Measurements from ENCODE around the gene MRPL40.
"Not testable (repeated sequence)": the region's sequence is repeated elsewhere in the genome, so short reads cannot be mapped to it uniquely, and the experiment has no call there.

Gene MRPL40

DNA sequence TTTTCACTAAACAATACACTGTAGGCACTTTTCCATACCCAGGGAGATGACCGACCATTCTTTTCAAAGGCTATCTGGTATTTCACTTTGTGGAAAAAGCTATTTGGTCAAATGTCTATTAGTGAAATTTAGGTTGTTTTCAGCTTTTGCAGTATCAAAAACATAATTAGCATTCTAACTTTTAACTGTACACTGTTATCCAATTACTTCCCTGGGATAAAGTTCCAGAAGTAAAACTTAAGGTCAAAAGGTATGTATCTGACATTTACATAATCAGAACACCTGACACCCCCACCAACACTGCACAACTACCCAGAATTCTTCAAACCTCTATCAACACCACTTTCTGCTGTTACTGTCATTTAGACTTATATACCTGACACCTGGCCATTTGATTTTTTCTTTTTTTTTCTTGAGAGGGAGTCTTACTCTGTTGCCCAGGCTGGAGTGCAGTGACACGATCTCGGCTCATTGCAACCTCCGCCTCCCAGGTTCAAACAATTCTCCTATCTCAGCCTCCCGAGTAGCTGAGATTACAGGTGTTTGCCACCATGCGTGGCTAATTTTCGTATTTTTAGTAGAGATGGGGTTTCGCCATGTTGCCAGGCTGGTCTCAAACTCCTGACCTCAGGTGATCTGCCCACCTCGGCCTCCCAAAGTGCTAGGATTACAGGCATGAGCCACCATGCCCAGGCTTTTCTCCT, 13.1 kb downstream of the MRPL40 start:
- not testable (repeated sequence) for H3K27me3 Mint-ChIP-seq; H3K36me3 Mint-ChIP-seq; H3K9me3 Mint-ChIP-seq (ENCODE audit: low read depth)
- peak overlapping the region; percentile 70 for H3K4me3 Mint-ChIP-seq
- H3K27ac Mint-ChIP-seq: peak overlapping the region; percentile 46
- H3K4me1 Mint-ChIP-seq (ENCODE audit: low read depth): peaks cover 37% of the 10 kb centered on the region

DNA sequence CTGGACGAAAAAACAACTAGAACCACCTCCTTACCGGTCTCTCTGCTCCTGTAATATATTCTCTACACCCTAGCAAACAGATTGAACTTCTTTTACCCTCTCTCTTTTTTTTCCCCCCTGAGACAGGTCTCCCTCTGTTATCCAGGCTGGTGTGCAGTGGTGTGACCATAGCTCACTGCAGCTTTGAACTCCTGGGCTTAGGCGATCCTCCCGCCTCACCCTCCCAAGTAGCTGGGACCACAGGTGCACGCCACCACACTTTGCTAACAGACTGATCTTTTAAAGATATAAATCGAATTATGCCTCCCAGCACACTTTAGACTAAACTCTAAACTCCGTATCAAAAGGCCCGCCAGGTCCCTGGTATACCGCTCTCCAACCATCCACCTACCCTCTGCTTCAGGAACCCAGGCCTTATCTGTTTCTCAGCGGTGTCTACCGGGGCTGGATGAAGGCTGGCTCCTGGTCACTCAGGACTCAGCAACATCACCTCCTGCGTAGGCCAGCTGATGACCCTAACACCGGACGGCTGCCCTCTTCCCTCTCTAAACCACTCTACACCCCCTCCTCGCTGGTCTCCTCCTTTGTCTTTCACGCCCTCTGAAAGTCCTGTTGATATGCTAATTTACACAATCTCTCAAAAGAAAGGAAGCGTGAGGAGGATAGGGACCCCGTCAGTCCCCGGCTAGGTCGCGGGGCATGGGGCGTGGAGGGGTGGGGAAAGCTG, 14.4 kb downstream of the MRPL40 start:
- Mint-ChIP-seq H3K9me3 (ENCODE audit: low read depth) (no peaks in the 10 kb centered on the region), H3K4me1 (ENCODE audit: low read depth) (peaks cover 37% of the 10 kb centered on the region), H3K27me3 (no peaks in the 10 kb centered on the region)

DNA sequence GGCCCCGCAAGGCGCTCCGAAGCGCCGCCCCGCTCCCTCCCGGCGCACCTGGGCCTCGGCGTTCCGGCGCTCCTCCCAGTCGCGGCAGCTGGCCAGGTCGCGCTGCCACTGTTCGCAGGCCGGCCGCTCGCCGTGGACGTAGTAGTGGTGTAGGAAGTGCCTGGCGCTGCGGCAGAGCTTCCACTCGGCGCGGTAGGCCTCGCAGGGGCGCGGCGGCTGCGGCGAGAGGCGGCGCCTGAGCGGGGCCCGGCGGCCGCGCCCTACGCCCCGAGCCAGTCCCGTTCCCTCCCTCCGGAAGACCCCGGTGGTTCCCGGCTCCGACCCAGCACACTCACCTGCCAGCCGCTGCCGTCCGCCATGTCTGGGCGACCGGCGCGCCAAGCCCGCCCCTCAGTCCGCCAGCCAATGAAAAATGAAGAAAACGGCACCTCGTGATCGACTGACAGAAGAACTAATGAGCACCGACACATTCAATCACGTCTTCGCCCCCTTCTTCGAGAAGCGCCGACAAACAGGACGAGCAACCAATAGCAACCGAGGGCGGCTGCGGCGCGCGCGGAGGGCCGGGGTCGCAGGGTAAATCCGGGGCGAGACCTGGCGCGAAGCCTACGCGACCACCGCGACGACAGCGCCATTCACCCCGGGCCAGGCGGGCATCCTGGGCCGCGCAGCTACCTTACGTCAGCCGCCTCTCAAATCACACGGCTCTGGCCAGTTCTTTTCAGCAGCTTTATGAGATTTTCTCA, 15.2 kb downstream of the MRPL40 start, which contains the start of gene C22orf39:
Gene C22orf39 (minus strand): TSS at position 382 of the 746 bp plus-strand sequence. CDS start 23 bp downstream, at position 359.
- H3K27ac Mint-ChIP-seq: peak within 1 kb of the TSS; percentile 96
- no peaks in the 10 kb centered on the region for H3K36me3 Mint-ChIP-seq
- no peaks in the 10 kb centered on the region for H3K27me3 Mint-ChIP-seq
- peaks cover 37% of the 10 kb centered on the region for H3K4me1 Mint-ChIP-seq (ENCODE audit: low read depth)
- H3K9me3 Mint-ChIP-seq (ENCODE audit: low read depth): no peaks in the 10 kb centered on the region
- peak within 1 kb of the TSS; percentile 99 for H3K4me3 Mint-ChIP-seq

More for the DNA sequence above, 14.4 kb downstream of the MRPL40 start:
- Mint-ChIP-seq H3K36me3 (no peaks in the 10 kb centered on the region), H3K4me3 (peak overlapping the region; percentile 99), H3K27ac (peak overlapping the region; percentile 90)

DNA sequence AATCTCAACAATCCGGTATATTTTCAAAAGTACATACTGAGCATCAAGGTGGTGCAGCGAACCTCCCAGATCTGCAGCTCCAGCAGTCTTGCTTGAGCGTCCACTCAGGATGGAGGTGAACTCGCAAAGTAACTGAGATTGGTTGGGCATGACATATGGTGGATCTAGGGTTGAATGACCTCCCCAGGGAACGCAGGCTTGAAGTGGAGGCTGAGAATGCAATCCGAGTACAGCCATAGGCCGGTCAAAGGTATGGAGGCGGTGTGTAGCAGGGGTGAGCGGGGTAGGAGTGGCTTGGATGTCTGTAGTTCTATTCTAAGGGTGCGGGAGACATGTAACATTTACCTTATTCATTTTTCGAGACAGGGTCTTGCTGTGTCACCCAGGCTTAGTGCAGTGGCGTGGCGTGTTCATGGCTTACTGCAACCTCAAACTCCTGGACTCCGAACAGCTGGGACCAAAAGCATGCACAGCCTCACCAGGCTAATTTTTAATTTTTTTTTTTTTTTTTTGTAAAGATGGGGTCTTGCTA, 15.8 kb downstream of the MRPL40 start:
- Mint-ChIP-seq H3K36me3 (peaks cover 4% of the 10 kb centered on the region), H3K27ac (peak overlapping the region; percentile 96), H3K9me3 (ENCODE audit: low read depth) (no peaks in the 10 kb centered on the region), H3K27me3 (no peaks in the 10 kb centered on the region), H3K4me3 (peak overlapping the region; percentile 99), H3K4me1 (ENCODE audit: low read depth) (peaks cover 36% of the 10 kb centered on the region)

DNA sequence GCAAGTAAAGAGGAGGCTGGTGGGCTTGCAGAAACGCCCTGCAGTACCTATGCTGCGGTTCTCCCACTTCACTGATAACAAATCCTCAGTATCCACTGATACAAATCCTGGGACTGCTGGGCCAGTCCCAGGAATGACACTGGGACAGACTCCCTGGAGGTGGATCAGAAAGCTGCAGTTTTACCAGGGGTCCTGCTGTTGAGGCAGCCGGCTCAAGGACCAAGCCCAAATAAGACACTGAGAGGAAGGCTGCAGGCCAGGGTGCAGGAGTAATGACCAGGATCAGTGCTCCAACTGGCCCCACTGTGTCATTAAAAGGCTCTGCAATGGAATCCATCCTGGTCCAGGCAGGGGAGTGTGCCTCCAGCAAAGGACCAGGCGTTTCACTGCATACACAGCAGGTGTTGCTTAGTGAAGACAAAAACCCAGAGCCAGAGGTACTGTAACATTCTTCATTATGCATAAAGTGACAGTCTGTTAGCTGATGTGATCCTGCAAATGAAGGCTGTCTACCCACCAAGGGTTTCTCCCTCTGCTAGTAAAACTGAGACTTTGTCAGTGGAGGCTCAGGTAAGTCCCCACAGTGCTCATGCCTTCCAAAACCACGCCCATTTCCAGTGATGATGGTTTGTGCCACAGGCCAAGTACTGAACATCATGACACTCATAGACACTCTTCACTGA, 16.5 kb downstream of the MRPL40 start:
- Mint-ChIP-seq H3K27ac (no peak overlapping the region), H3K4me1 (ENCODE audit: low read depth) (peaks cover 36% of the 10 kb centered on the region), H3K36me3 (peaks cover 4% of the 10 kb centered on the region)

DNA sequence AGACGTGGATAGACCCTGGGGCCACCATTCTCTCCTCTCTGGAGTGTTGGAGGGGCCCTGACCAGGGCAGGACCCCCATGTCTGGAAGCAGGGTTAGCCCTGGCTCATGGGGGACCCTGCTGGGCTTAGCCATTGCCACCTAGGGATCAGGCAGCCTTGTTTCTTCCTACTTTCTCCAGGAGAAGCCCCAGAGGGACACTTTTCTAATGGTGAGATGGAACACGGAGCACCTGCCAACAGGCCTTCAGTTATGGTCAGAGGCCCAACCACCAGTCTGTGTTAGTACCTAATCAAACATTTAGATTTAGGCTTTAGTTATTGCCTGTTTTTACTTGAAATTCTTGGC, 17.1 kb downstream of the MRPL40 start:
- Mint-ChIP-seq H3K4me1 (ENCODE audit: low read depth) (peaks cover 37% of the 10 kb centered on the region), H3K4me3 (no peak overlapping the region), H3K36me3 (peaks cover 5% of the 10 kb centered on the region), H3K27ac (peak overlapping the region; percentile 34), H3K27me3 (no peaks in the 10 kb centered on the region), H3K9me3 (ENCODE audit: low read depth) (no peaks in the 10 kb centered on the region)

More for the DNA sequence above, 16.5 kb downstream of the MRPL40 start:
- H3K4me3 Mint-ChIP-seq: peak overlapping the region; percentile 99
- H3K27me3 Mint-ChIP-seq: no peaks in the 10 kb centered on the region
- H3K9me3 Mint-ChIP-seq (ENCODE audit: low read depth): no peaks in the 10 kb centered on the region

DNA sequence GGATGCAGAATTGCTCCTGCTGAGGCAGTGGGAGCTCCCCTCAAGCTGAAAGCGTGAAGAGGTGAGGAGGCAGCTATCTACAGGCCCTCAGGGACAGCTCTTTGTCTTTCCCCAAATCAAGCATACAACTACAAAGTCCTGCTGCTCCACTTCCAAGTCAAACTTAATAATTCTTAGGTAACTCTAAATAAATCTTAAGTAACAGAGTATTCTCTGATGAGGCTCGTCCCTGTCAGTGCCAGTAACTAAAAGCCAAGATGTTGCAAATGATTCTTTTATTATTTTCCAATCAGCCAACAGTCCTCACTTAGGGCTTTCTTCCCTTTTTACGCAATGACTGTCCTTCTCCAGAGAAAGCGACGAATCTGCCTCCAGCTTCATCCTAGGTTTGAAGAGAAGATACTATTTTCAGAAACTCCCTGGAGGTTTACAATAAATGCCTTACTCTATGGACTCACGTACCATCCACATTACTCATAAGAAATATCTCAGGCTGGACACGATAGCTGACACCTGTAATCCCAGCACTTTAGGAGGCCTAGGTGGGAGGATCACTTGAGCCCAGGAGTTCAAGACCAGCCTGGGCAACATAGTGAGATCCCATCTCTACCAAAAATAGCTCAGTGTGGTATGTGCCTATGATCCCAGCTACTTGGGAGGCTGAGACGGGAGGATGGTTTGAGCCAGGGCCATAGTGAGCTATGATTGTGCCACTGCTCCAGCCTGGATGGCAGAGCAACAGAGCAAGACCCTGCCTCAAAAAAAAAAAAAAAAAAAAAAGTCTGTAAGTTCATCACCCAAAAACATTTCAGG, 18.2 kb downstream of the MRPL40 start:
- Mint-ChIP-seq H3K27ac (no peak overlapping the region), H3K4me3 (no peak overlapping the region)

DNA sequence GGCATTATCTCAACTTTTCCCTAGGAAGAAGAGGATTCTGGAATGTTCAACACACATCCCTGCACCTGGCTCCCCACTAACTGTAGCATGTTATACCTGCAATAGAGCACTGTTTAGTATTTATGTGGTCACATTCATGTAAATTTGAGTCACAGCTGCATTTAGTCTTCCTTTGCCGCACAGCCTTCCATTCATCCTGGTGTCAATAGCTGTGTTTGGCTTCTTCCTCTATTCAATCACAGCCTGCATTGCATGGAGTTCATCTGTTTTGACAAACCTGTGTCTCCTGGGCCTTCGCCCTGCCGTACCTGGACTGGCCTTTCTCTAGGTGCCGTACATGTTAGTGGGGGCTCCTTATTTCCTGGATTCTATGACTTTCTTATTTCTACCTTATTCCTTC, 19.2 kb downstream of the MRPL40 start:
- Mint-ChIP-seq H3K27ac (no peak overlapping the region), H3K4me3 (no peak overlapping the region), H3K27me3 (no peaks in the 10 kb centered on the region), H3K4me1 (ENCODE audit: low read depth) (peaks cover 23% of the 10 kb centered on the region), H3K36me3 (peaks cover 12% of the 10 kb centered on the region), H3K9me3 (ENCODE audit: low read depth) (no peaks in the 10 kb centered on the region)

More for the DNA sequence above, 18.2 kb downstream of the MRPL40 start:
- H3K27me3 Mint-ChIP-seq: no peaks in the 10 kb centered on the region
- H3K36me3 Mint-ChIP-seq: peaks cover 9% of the 10 kb centered on the region
- H3K4me1 Mint-ChIP-seq (ENCODE audit: low read depth): peaks cover 29% of the 10 kb centered on the region
- no peaks in the 10 kb centered on the region for H3K9me3 Mint-ChIP-seq (ENCODE audit: low read depth)

DNA sequence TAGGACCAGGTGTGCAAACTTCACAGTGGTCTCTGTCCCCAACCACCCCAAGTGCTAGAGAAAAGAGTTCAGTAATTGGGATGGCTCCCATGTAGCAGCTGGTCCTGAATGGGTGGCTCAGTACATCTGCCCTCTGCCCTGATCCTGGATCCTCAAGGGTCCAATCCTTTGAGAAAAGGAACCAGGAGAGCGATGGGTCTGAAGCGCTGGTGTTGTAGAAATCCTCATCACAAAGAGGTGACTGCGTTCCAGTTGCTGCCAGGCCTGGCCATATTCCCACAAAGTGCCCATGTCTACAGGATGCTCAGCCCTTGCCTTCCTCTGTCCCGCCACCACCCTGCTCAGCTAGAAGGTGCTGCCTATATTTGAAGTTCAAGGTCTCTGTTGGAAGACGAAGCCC, 21.4 kb downstream of the MRPL40 start:
- H3K9me3 Mint-ChIP-seq (ENCODE audit: low read depth): no peaks in the 10 kb centered on the region
- peaks cover 11% of the 10 kb centered on the region for H3K4me1 Mint-ChIP-seq (ENCODE audit: low read depth)
- H3K27ac Mint-ChIP-seq: peak overlapping the region; percentile 34
- peaks cover 12% of the 10 kb centered on the region for H3K36me3 Mint-ChIP-seq
- H3K4me3 Mint-ChIP-seq: no peak overlapping the region
- H3K27me3 Mint-ChIP-seq: no peaks in the 10 kb centered on the region

DNA sequence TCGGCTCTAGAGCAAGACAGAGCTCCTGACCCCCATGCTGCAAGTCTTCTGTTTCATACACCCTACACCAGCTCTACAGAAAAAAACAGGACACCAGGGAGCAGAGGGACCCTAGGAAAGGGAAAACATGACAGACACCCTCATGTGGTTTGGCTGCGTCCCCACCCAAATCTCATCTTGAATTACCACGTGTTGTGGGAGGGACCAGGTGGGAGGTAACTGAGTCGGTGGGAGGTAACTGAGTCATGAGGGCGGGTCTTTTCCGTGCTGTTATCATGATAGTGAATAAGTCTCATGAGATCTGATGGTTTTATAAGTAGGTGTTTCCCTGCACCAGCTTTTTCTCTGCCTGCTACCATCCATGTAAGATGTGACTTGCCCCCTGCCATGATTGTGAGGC, 21.8 kb downstream of the MRPL40 start:
- Mint-ChIP-seq H3K27ac (peak overlapping the region; percentile 34), H3K27me3 (no peaks in the 10 kb centered on the region)

DNA sequence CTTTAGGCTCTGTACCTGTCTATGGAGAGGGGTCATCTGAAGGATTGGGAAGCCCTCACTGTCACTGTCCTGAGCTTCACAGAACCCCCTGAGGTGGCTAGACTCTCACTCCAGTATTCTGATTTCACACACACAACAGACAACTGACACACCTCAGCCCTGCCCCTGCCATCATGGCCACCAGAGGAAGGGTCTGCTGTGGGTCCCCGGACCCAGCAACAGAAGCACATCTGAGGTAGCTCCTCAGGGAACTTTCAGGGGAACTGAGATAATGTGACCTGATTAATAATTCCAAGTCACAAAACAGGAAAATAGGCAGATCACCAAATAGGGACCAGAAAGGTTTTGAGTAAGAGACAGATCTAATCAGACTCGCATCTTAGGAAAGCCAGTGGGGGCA, 22.7 kb downstream of the MRPL40 start:
- Mint-ChIP-seq H3K4me3 (no peak overlapping the region), H3K9me3 (ENCODE audit: low read depth) (no peaks in the 10 kb centered on the region), H3K27ac (peak overlapping the region; percentile 64), H3K4me1 (ENCODE audit: low read depth) (peaks cover 5% of the 10 kb centered on the region), H3K27me3 (no peaks in the 10 kb centered on the region), H3K36me3 (peaks cover 12% of the 10 kb centered on the region)

More for the DNA sequence above, 21.8 kb downstream of the MRPL40 start:
- peaks cover 9% of the 10 kb centered on the region for H3K4me1 Mint-ChIP-seq (ENCODE audit: low read depth)
- H3K4me3 Mint-ChIP-seq: no peak overlapping the region
- H3K36me3 Mint-ChIP-seq: peaks cover 12% of the 10 kb centered on the region
- H3K9me3 Mint-ChIP-seq (ENCODE audit: low read depth): no peaks in the 10 kb centered on the region

DNA sequence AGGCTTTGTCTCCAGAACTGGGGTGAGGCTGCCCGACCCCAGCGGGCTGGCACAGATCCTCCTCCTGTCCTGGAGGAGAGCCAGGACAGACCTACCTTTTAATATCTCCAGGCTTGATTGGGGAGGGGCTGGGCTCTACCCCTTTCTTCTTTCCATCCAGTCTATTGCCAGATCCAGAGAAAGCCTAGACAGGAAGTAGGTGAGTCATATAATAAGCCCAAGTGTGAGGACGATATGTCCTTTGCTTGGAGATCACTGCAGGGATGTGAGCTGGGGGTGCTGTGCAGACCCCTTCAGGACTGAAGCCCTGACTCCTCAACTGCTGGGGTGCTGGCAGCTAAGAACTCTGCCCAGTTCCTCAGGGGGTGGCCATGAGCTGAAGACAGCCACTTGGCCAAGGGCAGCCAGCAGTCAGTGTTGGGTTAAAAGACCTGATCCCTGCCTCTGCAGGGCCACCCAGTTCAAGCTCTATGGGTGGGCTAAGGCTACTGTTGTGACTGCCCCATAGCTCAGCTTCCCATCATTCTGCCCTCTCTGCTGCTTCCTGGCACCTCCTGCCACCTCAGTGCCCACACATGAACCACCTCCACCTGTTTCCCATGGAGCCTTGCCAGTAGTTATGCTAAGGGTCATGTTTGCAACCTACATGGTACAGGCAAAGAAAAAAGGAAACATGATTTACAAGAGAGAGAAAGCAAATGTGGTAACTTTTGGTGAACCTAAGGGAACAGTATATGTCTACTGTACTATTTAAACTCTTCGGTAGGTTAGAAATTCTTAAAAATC, 23.4 kb downstream of the MRPL40 start:
- Mint-ChIP-seq H3K27ac (peak overlapping the region; percentile 64), H3K4me3 (no peak overlapping the region), H3K4me1 (ENCODE audit: low read depth) (peaks cover 5% of the 10 kb centered on the region), H3K36me3 (peaks cover 12% of the 10 kb centered on the region), H3K27me3 (no peaks in the 10 kb centered on the region), H3K9me3 (ENCODE audit: low read depth) (no peaks in the 10 kb centered on the region)

DNA sequence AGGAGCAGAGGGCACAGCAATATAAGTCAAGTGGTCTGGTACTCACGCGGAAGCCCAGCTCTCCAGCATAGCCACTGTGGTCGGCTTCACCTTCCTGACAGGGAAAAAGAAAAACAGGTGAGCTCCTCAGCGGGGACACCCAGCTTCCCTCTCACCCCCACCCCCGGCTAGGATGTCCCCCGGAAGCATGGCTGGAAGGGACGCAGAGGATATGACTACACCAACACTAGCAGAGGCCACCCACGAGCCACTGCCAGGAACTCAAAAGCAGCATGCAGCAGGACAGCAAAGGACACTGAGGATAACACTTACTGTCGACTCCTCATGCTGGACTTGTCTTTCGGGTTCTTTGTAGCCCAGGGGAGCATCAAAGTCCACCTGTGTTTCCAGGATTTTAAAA, 24.2 kb downstream of the MRPL40 start:
- Mint-ChIP-seq H3K9me3 (ENCODE audit: low read depth) (no peaks in the 10 kb centered on the region), H3K36me3 (peaks cover 12% of the 10 kb centered on the region), H3K4me3 (no peak overlapping the region), H3K27me3 (no peaks in the 10 kb centered on the region), H3K27ac (no peak overlapping the region), H3K4me1 (ENCODE audit: low read depth) (peaks cover 5% of the 10 kb centered on the region)

All from activated naive CD8-positive, alpha-beta T cell (primary cell).